SK-N-SH (cell line): ENCODE data around the gene RAB3IL1. TPM values are rescaled to one million over a fixed set of nuclear protein-coding genes. Genes with fewer than 3 reads are reported as not detected.
A peak's percentile ranks its signal among the peaks of the same experiment; 100 is the strongest.

ENCODE experiments used
- CTCF ChIA-PET: fragments of 300-600, 350-600 bp; formaldehyde crosslinking; extraction: SDS; loops from one replicate; lab custom pipeline; 2021; lab: Yijun Ruan, JAX
- POLR2A ChIA-PET: fragments of 350-600 bp; sonication (Branson Sonifier 250); formaldehyde crosslinking; extraction: SDS; loops from one replicate; lab custom pipeline; 2020; ENCODE audit warnings: antibody characterized with exemption, inconsistent platforms; lab: Yijun Ruan, JAX
- DNase-seq: peaks from one replicate; pipeline ENCODE4 v3.0.0; 2012
- H2AFZ ChIP-seq: fragments of 200-600 bp; sonication (generic); 2 replicates; pipeline ENCODE4 v1.8.1; 2016; ENCODE audit warnings: antibody characterized with exemption, mild to moderate bottlenecking, low read depth
- H3F3A ChIP-seq: fragments of 200-600 bp; sonication (generic); replicated peaks from 2 replicates; pipeline ENCODE3; 2016; ENCODE audit warnings: antibody characterized with exemption, mild to moderate bottlenecking; ENCODE audit not compliant: insufficient read depth
- H3K27ac ChIP-seq, 2 experiments: fragments of 200-500 bp in 1 of 2; fragments of 200-600 bp in 1 of 2; sonication (Bioruptor generic) in 1 of 2; sonication (generic), shearing (Covaris generic) in 1 of 2; 2 replicates each; pipeline versions ENCODE4 v1.5.1 to v1.6.1; 2014 to 2016; ENCODE audit warnings: low read depth in 2 of 2, inconsistent platforms in 1 of 2, low read length in 1 of 2, mild to moderate bottlenecking in 1 of 2, mixed read lengths in 1 of 2
- H3K27me3 ChIP-seq: fragments of 200-600 bp; sonication (generic), shearing (Covaris generic); 2 replicates; pipeline ENCODE4 v1.6.1; 2016; ENCODE audit warnings: mixed run types; ENCODE audit not compliant: insufficient read depth
- H3K36me3 ChIP-seq, 2 experiments: fragments of 200-500 bp in 1 of 2; fragments of 200-600 bp in 1 of 2; sonication (Bioruptor generic) in 1 of 2; sonication (generic) in 1 of 2; replicated peaks in 1 of 2; 2 replicates each; pipeline versions ENCODE3 to v1.5.1; 2014 to 2016; ENCODE audit warnings: low read length in 1 of 2, mild to moderate bottlenecking in 1 of 2; ENCODE audit not compliant: insufficient read depth in 2 of 2, control insufficient read depth in 1 of 2
- H3K4me1 ChIP-seq, 2 experiments: fragments of 200-500 bp in 1 of 2; fragments of 200-600 bp in 1 of 2; sonication (Bioruptor generic) in 1 of 2; sonication (generic), shearing (Covaris generic) in 1 of 2; 2 replicates each; pipeline versions ENCODE4 v1.5.1 to v1.6.1; 2014 to 2016; ENCODE audit warnings: low read depth in 1 of 2, low read length in 1 of 2, mixed run types in 1 of 2; ENCODE audit not compliant: insufficient read depth in 2 of 2, control insufficient read depth in 1 of 2
- H3K4me2 ChIP-seq: fragments of 200-600 bp; sonication (generic), shearing (Covaris generic); 2 replicates; pipeline ENCODE4 v1.6.1; 2017; ENCODE audit warnings: mixed run types
- H3K4me3 ChIP-seq, 2 experiments: fragments of 200-500 bp in 1 of 2; fragments of 200-600 bp in 1 of 2; sonication (Bioruptor generic) in 1 of 2; sonication (generic), shearing (Covaris generic) in 1 of 2; 2 replicates each; pipeline versions ENCODE4 v1.5.1 to v1.8.1; 2014 to 2016; ENCODE audit warnings: low read depth in 2 of 2, inconsistent platforms in 1 of 2, low read length in 1 of 2, mild to moderate bottlenecking in 1 of 2, mixed read lengths in 1 of 2, moderate library complexity in 1 of 2
- H3K79me2 ChIP-seq: fragments of 200-600 bp; sonication (generic); 2 replicates; pipeline ENCODE4 v1.8.1; 2017; ENCODE audit warnings: mild to moderate bottlenecking; ENCODE audit not compliant: insufficient read depth
- H3K9ac ChIP-seq: fragments of 200-600 bp; sonication (generic); 2 replicates; pipeline ENCODE4 v1.6.1; 2017; ENCODE audit warnings: mixed run types
- H3K9me2 ChIP-seq: fragments of 200-600 bp; sonication (generic); 2 replicates; pipeline ENCODE4 v1.6.1; 2017; ENCODE audit warnings: mixed run types
- H3K9me3 ChIP-seq: fragments of 200-600 bp; sonication (generic); 2 replicates; pipeline ENCODE4 v1.6.1; 2017; ENCODE audit warnings: mixed run types, mild to moderate bottlenecking, moderate library complexity
- H4K20me1 ChIP-seq: fragments of 200-600 bp; sonication (generic); 2 replicates; pipeline ENCODE4 v1.6.1; 2017; ENCODE audit warnings: mild to moderate bottlenecking, mixed run types; ENCODE audit not compliant: insufficient read depth
- CHD2 ChIP-seq: fragments of 150-350 bp; IDR thresholded peaks from 2 replicates; pipeline ENCODE4 v1.6.1; 2018; ENCODE audit warnings: low read length; ENCODE audit not compliant: partially characterized antibody
- EZH2phosphoT487 ChIP-seq: fragments of 200-600 bp; sonication (generic); IDR thresholded peaks from 2 replicates; pipeline ENCODE4 v1.6.1; 2017; ENCODE audit warnings: low read depth, mixed run types, mild to moderate bottlenecking, antibody characterized with exemption, moderate library complexity, borderline replicate concordance
- MEF2A ChIP-seq: IDR thresholded peaks from 2 replicates; pipeline ENCODE4 v1.4.0; 2012; ENCODE audit warnings: low read depth, borderline replicate concordance
- NFIC ChIP-seq: IDR thresholded peaks from 2 replicates; pipeline ENCODE4 v1.4.0; 2012; ENCODE audit warnings: borderline replicate concordance
- NRF1 ChIP-seq: IDR thresholded peaks from 2 replicates; pipeline ENCODE4 v1.6.1; 2012; ENCODE audit warnings: low read depth, mild to moderate bottlenecking, low read length
- POLR2AphosphoS5 ChIP-seq: IDR thresholded peaks from 2 replicates; pipeline ENCODE4 v1.6.1; 2012; ENCODE audit warnings: low read depth, low read length
- RCOR1 ChIP-seq: fragments of 150-350 bp; IDR thresholded peaks from 2 replicates; pipeline ENCODE4 v1.6.1; 2017; ENCODE audit warnings: antibody characterized with exemption, low read length
- RXRA ChIP-seq: IDR thresholded peaks from 2 replicates; pipeline ENCODE4 v1.4.0; 2012; ENCODE audit warnings: low read depth, mild to moderate bottlenecking, borderline replicate concordance
- TAF1 ChIP-seq: IDR thresholded peaks from 2 replicates; pipeline ENCODE4 v1.6.1; 2012; ENCODE audit warnings: low read depth, mild to moderate bottlenecking, low read length, moderate library complexity, borderline replicate concordance
- WGBS: methylation state at CpG from one replicate; pipeline ENCODE4 v1.1.6; 2017; ENCODE audit warnings: low lambda C conversion rate; 5-methylcytosine and 5-hydroxymethylcytosine counted together
- polyA plus RNA-seq, 3 experiments: library from polyadenylated mRNA; depleted of rRNA; stranded (reverse); fragments of >200 nt; gene quantifications; 2 replicates each; pipeline ENCODE4 v1.2.3, GENCODE V29; 2012
- TF ChIP-seq, protein P1 (sequence below): IDR thresholded peaks from 2 replicates; pipeline ENCODE4 v1.4.0; 2012; ENCODE audit warnings: low read depth, borderline replicate concordance
- TF ChIP-seq, protein P2 (sequence below): IDR thresholded peaks from 2 replicates; pipeline ENCODE4; 2012
- TF ChIP-seq, protein P3 (sequence below): IDR thresholded peaks from 2 replicates; pipeline ENCODE4 v1.6.1; 2012; ENCODE audit warnings: mild to moderate bottlenecking, low read depth, low read length, moderate library complexity
- TF ChIP-seq, protein P4 (sequence below): fragments of 200-600 bp; sonication (generic); IDR thresholded peaks from 2 replicates; pipeline ENCODE4 v1.6.1; 2017; ENCODE audit warnings: antibody characterized with exemption, mild to moderate bottlenecking, moderate library complexity
- TF ChIP-seq, protein P5 (sequence below): IDR thresholded peaks from 2 replicates; pipeline ENCODE4 v1.4.0; 2012; ENCODE audit warnings: low read depth, borderline replicate concordance

The RAB3IL1 gene
- polyA plus RNA-seq, 1 of the 3 experiments (the other 2 are of a cell fraction): 10.2 TPM

DNA sequence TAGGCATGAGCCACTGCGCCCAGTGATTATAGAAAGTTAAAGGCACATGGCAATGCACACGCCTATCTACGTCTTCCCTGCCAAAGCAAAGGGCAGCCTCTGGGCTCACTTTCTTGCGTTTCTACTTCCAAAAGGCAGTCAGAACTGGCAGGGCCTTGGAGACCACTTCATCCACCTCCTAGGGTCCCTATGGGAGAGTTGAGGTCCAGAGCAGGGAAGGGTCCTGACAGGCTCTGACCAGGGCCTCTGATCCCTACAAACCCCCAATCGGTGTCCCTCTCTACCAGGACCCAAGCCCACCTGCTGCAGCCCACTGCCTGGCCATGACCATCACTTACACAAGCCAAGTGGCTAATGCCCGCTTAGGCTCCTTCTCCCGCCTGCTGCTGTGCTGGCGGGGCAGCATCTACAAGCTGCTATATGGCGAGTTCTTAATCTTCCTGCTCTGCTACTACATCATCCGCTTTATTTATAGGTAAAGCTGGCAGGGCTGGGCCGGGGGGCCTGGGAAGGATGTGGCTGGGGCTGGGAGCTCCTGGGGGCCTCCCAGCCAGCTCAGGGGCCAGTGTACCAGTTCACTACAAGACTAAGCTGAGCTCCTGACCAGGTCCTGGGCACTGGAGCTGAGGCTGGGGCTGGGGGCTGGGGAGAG is 34.2 kb upstream of the RAB3IL1 start (continued):
- no peak for TF ChIP-seq CHD2
- TF ChIP-seq, all 33 proteins: peak for 0

DNA sequence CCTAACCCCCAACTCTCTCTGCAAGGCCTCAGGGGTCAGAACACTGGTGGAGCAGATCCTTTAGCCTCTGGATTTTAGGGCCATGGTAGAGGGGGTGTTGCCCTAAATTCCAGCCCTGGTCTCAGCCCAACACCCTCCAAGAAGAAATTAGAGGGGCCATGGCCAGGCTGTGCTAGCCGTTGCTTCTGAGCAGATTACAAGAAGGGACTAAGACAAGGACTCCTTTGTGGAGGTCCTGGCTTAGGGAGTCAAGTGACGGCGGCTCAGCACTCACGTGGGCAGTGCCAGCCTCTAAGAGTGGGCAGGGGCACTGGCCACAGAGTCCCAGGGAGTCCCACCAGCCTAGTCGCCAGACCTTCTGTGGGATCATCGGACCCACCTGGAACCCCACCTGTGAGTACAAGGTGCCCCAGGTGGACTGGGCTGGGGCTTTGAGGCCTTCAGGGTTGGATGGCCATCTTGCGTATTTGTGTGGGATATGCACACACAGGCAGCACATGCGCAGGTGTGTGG is 32.7 kb upstream of the RAB3IL1 start, which contains the start of gene BEST1:
Gene BEST1 (plus strand): TSS at position 317 of the 513 bp plus-strand sequence. CDS start 1,456 bp downstream, outside the sequence.
- H3F3A ChIP-seq: peaks cover 3% of the 10 kb centered on the region
- CTCF ChIA-PET: interaction anchor here (0.6 to 10.4 kb wide), 14 partner anchors 11 to 158 kb away, joined by 3 to 543 read pairs (median 6); partner anchors contain the start of gene FADS3
- H3K4me3 ChIP-seq: no peak within 1 kb of the TSS; a peak in 1 of 4 replicates
- no peaks in the 10 kb centered on the region for H3K9me3 ChIP-seq
- no peaks in the 10 kb centered on the region for H3K9me2 ChIP-seq
- peaks cover 11 to 18% of the 10 kb centered on the region in 2 experiments; a peak in 2 of 4 replicates for H3K4me1 ChIP-seq
- H4K20me1 ChIP-seq: no peaks in the 10 kb centered on the region
- H2AFZ ChIP-seq: peak within 1 kb of the TSS; percentile 60
- H3K79me2 ChIP-seq: no peaks in the 10 kb centered on the region
- POLR2A ChIA-PET: interaction anchor here (0.6 to 4.0 kb wide), 12 partner anchors 8 to 157 kb away, joined by 3 to 76 read pairs (median 6); partner anchors contain the start of genes FEN1, FTH1 and TMEM258
- H3K27ac ChIP-seq: peak within 1 kb of the TSS; percentile 43 to 82
- WGBS: 88% methylated on average over 1 of the region's 8 CpGs
- H3K36me3 ChIP-seq: no peaks in the 10 kb centered on the region
- H3K9ac ChIP-seq: no peak within 1 kb of the TSS
- no peak for TF ChIP-seq RCOR1
- TF ChIP-seq, protein P1, sequence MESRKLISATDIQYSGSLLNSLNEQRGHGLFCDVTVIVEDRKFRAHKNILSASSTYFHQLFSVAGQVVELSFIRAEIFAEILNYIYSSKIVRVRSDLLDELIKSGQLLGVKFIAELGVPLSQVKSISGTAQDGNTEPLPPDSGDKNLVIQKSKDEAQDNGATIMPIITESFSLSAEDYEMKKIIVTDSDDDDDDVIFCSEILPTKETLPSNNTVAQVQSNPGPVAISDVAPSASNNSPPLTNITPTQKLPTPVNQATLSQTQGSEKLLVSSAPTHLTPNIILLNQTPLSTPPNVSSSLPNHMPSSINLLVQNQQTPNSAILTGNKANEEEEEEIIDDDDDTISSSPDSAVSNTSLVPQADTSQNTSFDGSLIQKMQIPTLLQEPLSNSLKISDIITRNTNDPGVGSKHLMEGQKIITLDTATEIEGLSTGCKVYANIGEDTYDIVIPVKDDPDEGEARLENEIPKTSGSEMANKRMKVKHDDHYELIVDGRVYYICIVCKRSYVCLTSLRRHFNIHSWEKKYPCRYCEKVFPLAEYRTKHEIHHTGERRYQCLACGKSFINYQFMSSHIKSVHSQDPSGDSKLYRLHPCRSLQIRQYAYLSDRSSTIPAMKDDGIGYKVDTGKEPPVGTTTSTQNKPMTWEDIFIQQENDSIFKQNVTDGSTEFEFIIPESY: no peak
- no peak for TF ChIP-seq POLR2AphosphoS5
- TF ChIP-seq MEF2A: no peak
- no peak for TF ChIP-seq TAF1
- TF ChIP-seq, protein P2, sequence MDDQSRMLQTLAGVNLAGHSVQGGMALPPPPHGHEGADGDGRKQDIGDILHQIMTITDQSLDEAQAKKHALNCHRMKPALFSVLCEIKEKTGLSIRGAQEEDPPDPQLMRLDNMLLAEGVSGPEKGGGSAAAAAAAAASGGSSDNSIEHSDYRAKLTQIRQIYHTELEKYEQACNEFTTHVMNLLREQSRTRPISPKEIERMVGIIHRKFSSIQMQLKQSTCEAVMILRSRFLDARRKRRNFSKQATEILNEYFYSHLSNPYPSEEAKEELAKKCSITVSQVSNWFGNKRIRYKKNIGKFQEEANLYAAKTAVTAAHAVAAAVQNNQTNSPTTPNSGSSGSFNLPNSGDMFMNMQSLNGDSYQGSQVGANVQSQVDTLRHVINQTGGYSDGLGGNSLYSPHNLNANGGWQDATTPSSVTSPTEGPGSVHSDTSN: no peak
- no peak for TF ChIP-seq EZH2phosphoT487
- TF ChIP-seq, protein P3, sequence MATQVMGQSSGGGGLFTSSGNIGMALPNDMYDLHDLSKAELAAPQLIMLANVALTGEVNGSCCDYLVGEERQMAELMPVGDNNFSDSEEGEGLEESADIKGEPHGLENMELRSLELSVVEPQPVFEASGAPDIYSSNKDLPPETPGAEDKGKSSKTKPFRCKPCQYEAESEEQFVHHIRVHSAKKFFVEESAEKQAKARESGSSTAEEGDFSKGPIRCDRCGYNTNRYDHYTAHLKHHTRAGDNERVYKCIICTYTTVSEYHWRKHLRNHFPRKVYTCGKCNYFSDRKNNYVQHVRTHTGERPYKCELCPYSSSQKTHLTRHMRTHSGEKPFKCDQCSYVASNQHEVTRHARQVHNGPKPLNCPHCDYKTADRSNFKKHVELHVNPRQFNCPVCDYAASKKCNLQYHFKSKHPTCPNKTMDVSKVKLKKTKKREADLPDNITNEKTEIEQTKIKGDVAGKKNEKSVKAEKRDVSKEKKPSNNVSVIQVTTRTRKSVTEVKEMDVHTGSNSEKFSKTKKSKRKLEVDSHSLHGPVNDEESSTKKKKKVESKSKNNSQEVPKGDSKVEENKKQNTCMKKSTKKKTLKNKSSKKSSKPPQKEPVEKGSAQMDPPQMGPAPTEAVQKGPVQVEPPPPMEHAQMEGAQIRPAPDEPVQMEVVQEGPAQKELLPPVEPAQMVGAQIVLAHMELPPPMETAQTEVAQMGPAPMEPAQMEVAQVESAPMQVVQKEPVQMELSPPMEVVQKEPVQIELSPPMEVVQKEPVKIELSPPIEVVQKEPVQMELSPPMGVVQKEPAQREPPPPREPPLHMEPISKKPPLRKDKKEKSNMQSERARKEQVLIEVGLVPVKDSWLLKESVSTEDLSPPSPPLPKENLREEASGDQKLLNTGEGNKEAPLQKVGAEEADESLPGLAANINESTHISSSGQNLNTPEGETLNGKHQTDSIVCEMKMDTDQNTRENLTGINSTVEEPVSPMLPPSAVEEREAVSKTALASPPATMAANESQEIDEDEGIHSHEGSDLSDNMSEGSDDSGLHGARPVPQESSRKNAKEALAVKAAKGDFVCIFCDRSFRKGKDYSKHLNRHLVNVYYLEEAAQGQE: no peak
- TF ChIP-seq, protein P4, sequence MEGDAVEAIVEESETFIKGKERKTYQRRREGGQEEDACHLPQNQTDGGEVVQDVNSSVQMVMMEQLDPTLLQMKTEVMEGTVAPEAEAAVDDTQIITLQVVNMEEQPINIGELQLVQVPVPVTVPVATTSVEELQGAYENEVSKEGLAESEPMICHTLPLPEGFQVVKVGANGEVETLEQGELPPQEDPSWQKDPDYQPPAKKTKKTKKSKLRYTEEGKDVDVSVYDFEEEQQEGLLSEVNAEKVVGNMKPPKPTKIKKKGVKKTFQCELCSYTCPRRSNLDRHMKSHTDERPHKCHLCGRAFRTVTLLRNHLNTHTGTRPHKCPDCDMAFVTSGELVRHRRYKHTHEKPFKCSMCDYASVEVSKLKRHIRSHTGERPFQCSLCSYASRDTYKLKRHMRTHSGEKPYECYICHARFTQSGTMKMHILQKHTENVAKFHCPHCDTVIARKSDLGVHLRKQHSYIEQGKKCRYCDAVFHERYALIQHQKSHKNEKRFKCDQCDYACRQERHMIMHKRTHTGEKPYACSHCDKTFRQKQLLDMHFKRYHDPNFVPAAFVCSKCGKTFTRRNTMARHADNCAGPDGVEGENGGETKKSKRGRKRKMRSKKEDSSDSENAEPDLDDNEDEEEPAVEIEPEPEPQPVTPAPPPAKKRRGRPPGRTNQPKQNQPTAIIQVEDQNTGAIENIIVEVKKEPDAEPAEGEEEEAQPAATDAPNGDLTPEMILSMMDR: no peak
- no peak for TF ChIP-seq CHD2
- no peak for TF ChIP-seq NRF1
- TF ChIP-seq, protein P5, sequence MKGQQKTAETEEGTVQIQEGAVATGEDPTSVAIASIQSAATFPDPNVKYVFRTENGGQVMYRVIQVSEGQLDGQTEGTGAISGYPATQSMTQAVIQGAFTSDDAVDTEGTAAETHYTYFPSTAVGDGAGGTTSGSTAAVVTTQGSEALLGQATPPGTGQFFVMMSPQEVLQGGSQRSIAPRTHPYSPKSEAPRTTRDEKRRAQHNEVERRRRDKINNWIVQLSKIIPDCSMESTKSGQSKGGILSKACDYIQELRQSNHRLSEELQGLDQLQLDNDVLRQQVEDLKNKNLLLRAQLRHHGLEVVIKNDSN: no peak
- no peak for TF ChIP-seq NFIC
- TF ChIP-seq RXRA: no peak
- TF ChIP-seq, all 33 proteins: peak for 0
- Histone ChIP-seq H3K27me3 (no peaks in the 10 kb centered on the region), H3K4me2 (peak within 1 kb of the TSS; percentile 20; the same call in 1 of the 2 replicates)
- no peak for DNase-seq
